Retinal pigment epithelial cell (primary cell): ENCODE data around the gene FAM20C.

Experiments used
- DNase-seq: peaks from one replicate; pipeline ENCODE4 v3.0.0-alpha.2; 2010; ENCODE audit warnings: low read depth
- H3K4me3 ChIP-seq: 2 replicates; pipeline ENCODE4 v1.5.1; 2011; ENCODE audit warnings: mild to moderate bottlenecking, low read length, control low read depth, moderate library complexity
- CTCF ChIP-seq: conservative IDR thresholded peaks from 2 replicates; pipeline ENCODE4 v1.5.1; 2011; ENCODE audit warnings: low read depth, low read length, control low read depth, inconsistent platforms

Gene FAM20C

GRCh38 chr7:170551-171363, 21.6 kb upstream of the FAM20C start:
- TF ChIP-seq CTCF, result no peak
- DNase-seq, result no peak
- H3K4me3 ChIP-seq, result no peak overlapping the region

GRCh38 chr7:171364-171904, 20.9 kb upstream of the FAM20C start:
- no peak overlapping the region for H3K4me3 ChIP-seq
- TF ChIP-seq CTCF, result no peak
- DNase-seq, result no peak

GRCh38 chr7:171912-172515, 20.4 kb upstream of the FAM20C start:
- DNase-seq, result no peak
- TF ChIP-seq CTCF, result no peak
- H3K4me3 ChIP-seq, result no peak overlapping the region

- TF ChIP-seq CTCF, result no peak
- DNase-seq, result no peak
- H3K4me3 ChIP-seq, result no peak overlapping the region
Observed at GRCh38 chr7:173209-173918, 19.0 kb upstream of the FAM20C start.

GRCh38 chr7:174716-175115, 17.7 kb upstream of the FAM20C start:
- no peak for DNase-seq
- no peak overlapping the region for H3K4me3 ChIP-seq
- TF ChIP-seq CTCF, result no peak

GRCh38 chr7:175955-176354, 16.4 kb upstream of the FAM20C start:
- H3K4me3 ChIP-seq, result no peak overlapping the region
- TF ChIP-seq CTCF, result no peak
- no peak for DNase-seq
